A549 (cell line): ENCODE data around the gene ZNF469.

Source experiments
- CEBPB ChIP-seq, 2 experiments: fragments of >200 bp in 1 of 2; sonication (Bioruptor Twin) in 1 of 2; formaldehyde crosslinking in 1 of 2; IDR thresholded peaks; 2 replicates each; pipeline ENCODE4 v1.6.1; 2012 to 2016
- HDAC2 ChIP-seq: fragments of 200-600 bp; sonication (generic); IDR thresholded peaks from 2 replicates; pipeline ENCODE4 v1.6.1; 2016
- POLR2A ChIP-seq: IDR thresholded peaks from 2 replicates; pipeline ENCODE4 v1.6.1; 2012; ENCODE audit warnings: mild to moderate bottlenecking, low read length
- TF ChIP-seq, protein P1 (sequence below): fragments of 200-600 bp; sonication (generic); IDR thresholded peaks from 2 replicates; pipeline ENCODE4 v1.6.1; 2016; ENCODE audit warnings: antibody characterized with exemption, mild to moderate bottlenecking, moderate library complexity

DNA sequence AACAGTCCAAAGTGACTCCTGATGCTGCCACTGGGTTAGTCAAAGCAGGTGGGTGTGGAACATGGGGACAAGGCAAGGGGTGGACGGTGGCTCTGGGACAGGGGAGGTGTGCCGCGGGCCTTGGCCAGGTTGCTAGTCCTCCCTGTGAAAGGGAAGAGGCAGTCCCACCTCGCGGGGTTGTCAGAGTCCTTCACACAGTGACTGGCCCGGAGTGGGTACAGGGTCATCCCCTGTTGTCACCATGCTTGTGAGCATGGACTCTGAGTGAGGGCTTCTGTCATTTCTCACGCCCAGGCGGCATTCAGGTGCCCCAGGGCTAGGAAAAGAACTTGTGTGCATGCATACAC is 3.1 kb upstream of the ZNF469 start:
- TF ChIP-seq, protein P1, sequence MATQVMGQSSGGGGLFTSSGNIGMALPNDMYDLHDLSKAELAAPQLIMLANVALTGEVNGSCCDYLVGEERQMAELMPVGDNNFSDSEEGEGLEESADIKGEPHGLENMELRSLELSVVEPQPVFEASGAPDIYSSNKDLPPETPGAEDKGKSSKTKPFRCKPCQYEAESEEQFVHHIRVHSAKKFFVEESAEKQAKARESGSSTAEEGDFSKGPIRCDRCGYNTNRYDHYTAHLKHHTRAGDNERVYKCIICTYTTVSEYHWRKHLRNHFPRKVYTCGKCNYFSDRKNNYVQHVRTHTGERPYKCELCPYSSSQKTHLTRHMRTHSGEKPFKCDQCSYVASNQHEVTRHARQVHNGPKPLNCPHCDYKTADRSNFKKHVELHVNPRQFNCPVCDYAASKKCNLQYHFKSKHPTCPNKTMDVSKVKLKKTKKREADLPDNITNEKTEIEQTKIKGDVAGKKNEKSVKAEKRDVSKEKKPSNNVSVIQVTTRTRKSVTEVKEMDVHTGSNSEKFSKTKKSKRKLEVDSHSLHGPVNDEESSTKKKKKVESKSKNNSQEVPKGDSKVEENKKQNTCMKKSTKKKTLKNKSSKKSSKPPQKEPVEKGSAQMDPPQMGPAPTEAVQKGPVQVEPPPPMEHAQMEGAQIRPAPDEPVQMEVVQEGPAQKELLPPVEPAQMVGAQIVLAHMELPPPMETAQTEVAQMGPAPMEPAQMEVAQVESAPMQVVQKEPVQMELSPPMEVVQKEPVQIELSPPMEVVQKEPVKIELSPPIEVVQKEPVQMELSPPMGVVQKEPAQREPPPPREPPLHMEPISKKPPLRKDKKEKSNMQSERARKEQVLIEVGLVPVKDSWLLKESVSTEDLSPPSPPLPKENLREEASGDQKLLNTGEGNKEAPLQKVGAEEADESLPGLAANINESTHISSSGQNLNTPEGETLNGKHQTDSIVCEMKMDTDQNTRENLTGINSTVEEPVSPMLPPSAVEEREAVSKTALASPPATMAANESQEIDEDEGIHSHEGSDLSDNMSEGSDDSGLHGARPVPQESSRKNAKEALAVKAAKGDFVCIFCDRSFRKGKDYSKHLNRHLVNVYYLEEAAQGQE, result no peak
- TF ChIP-seq POLR2A (no peak; the same call in 1 of the 2 replicates), CEBPB (IDR thresholded peaks at IDR 0.05) (no peak), HDAC2 (no peak)
